Tibial artery (tissue), 4 donors: ENCODE results near the gene HES5.

ENCODE experiments used
- DNase-seq, 2 donors: peaks; one replicate each; pipeline ENCODE4 v3.0.0-alpha.2; 2019
- H3K27ac ChIP-seq, 2 donors: fragments of 200-600 bp; sonication (generic) in 1 of 2; 1 replicate in 1 of 2; 2 replicates in 1 of 2; pipeline ENCODE4 v1.5.1; 2018 to 2019; ENCODE audit warnings: mild to moderate bottlenecking in 1 of 2
- H3K27me3 ChIP-seq, 2 donors: fragments of 200-600 bp; sonication (generic) in 1 of 2; one replicate each; pipeline versions ENCODE4 v1.5.1 to v1.6.0; 2016 to 2019
- H3K36me3 ChIP-seq, 3 donors: fragments of 200-600 bp; sonication (generic) in 2 of 3; one replicate each; pipeline ENCODE4 v1.5.1; 2016 to 2019; ENCODE audit warnings: mild to moderate bottlenecking in 2 of 3
- H3K4me1 ChIP-seq, 4 donors: fragments of 200-600 bp; sonication (generic) in 2 of 4; 1 replicate in 3 of 4; 2 replicates in 1 of 4; pipeline ENCODE4 v1.5.1; 2016 to 2019
- H3K4me3 ChIP-seq, 2 donors: fragments of 200-600 bp; sonication (generic) in 1 of 2; 1 replicate in 1 of 2; 2 replicates in 1 of 2; pipeline ENCODE4 v1.5.1; 2018 to 2019; ENCODE audit warnings: mild to moderate bottlenecking in 2 of 2
- H3K9me3 ChIP-seq, 3 donors: fragments of 200-600 bp; sonication (generic) in 1 of 3; one replicate each; pipeline ENCODE4 v1.5.1; 2016 to 2019
- CTCF ChIP-seq, 2 experiments: fragments of 200-600 bp in 1 of 2; fragments of 450-650 bp in 1 of 2; IDR thresholded peaks; one replicate each; pipeline ENCODE4 v1.5.1; 2017 to 2019; ENCODE audit warnings: antibody characterized with exemption in 2 of 2, mild to moderate bottlenecking in 1 of 2, moderate library complexity in 1 of 2
- intact Hi-C: fragments of 100-400 bp; cut with DNase I; formaldehyde crosslinking; loops from one replicate; pipeline ENCODE4 v1.15.0; 2023; ENCODE audit warnings: low total_unique reads

HES5 gene

GRCh38 chr1:2544875-2545640 is 15.0 kb upstream of the HES5 start:
- Histone ChIP-seq H3K27ac (peak overlapping the region; percentile 95 to 97), H3K9me3 (no peaks in the 10 kb centered on the region), H3K36me3 (no peaks in the 10 kb centered on the region), H3K27me3 (peaks cover 0 to 65% of the 10 kb centered on the region in 2 donors), H3K4me3 (no peak overlapping the region), H3K4me1 (peaks cover 0 to 74% (median 44%) of the 10 kb centered on the region in 4 donors)
- no peak for TF ChIP-seq CTCF (IDR thresholded peaks at IDR 0.05)
- no peak for DNase-seq
- intact Hi-C loops = no loop called here

DNA sequence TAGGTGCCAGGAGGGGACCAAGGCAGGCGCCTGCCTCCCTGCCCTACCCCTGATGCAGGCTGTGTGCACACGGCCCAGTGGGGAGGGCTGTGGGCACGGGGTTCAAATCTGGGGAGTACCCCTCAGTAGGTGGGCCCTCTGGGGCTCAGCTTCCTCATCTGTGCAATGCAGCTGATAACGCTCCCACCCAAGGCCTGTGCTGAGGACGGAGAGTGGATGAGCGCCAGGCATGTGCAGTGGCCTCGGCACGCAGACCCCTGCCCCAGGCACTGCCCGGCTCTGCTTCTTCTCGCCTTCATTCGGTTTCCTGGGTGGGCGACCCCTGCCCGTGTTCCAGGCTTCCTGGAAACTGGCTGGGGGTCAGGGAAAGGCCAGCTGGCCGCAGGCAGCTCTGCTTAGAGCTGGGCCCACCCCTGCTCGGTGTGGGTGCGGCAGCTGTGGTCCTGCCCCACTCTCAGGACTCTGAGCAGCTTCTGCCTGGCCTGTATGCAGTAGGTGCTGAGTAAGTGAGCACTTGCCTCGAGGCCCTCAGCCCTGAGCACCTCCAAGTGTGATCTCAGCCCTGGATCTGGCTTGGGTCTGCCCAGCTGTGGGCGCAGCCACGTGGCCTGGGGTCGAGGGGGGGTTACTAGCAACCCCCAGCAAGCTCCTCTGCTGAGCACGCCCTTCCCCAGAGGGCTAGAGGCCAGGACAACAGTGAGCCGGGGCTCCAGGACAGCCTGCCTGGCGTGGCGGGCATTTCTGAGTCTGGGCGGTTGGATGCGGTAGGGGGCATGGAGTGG is 14.2 kb upstream of the HES5 start:
- H3K27me3 ChIP-seq = peaks cover 0 to 73% of the 10 kb centered on the region in 2 donors
- intact Hi-C loops = no loop called here
- H3K27ac ChIP-seq = no peak overlapping the region
- H3K9me3 ChIP-seq = no peaks in the 10 kb centered on the region
- H3K4me1 ChIP-seq = peaks cover 0 to 68% (median 41%) of the 10 kb centered on the region in 4 donors
- TF ChIP-seq CTCF (IDR thresholded peaks at IDR 0.05) = no peak
- DNase-seq = no peak
- H3K4me3 ChIP-seq = no peak overlapping the region
- no peaks in the 10 kb centered on the region for H3K36me3 ChIP-seq

DNA sequence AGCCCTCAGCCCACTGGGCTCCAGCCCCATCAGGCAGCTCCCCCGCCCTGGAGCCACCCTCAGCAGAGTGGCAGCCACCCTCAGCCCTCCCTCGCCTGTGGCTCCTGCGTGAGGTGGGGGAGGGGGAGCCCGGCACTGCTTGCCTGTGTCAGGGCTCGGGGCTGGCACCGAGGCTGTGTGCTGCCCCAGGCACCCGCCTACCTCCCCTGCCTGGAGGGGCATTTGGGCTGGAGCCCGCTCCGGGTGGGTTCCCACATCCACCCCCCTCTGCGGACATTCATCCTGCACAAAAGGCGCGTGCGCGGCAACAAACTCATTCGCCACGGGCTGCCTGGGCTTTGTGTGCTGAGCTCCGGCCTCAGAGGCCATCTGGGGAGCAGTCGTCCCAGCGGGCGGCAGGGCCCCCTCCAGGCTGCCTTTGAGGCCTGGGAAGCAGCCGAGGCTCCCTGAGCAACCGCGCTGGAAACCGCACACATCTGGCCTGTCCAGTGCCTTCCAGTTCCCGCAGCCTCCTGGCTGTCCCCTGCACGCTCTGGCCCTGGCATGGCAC is 13.6 kb upstream of the HES5 start:
- H3K27ac ChIP-seq = no peak overlapping the region
- H3K9me3 ChIP-seq = no peaks in the 10 kb centered on the region
- no peak overlapping the region for H3K4me3 ChIP-seq
- peaks cover 0 to 61% (median 35%) of the 10 kb centered on the region in 4 donors for H3K4me1 ChIP-seq
- peaks cover 0 to 78% of the 10 kb centered on the region in 2 donors for H3K27me3 ChIP-seq
- intact Hi-C loops = no loop called here
- no peaks in the 10 kb centered on the region for H3K36me3 ChIP-seq
- no peak for DNase-seq
- no peak for TF ChIP-seq CTCF (IDR thresholded peaks at IDR 0.05)

DNA sequence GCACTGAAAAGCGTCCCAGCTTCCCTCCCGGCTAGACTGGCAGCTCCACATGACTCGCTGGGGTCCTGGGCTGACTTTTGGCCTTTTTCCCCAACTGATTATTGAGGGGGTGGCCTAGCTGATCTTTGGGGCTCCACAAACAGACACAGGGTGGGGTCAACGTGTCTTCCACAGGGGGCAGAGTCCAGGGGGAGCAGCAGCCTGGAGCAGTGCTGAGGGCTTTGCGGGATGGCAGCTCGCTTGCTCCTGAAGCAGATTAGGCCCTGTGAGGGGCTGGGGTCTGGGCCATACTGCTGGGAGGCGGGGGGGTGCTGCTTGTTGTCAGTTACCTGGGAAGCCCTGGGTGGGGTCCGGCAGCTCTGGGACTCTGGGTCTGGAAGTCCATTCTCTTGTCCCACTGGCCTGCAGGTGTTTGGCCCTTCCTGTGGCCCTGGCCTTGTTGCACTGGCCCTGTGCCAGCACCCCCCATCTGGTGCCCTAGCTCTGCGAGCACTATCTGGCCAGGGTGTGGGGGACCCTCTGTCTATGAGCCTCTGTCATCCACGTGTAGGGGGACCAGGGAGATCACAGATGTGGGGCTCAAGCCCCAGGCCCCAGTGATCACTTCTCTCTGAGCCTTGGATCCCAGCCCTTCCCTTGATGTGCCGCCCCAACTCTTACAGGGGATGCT is 12.3 kb upstream of the HES5 start:
- no peak overlapping the region for H3K4me3 ChIP-seq
- no peak for DNase-seq
- intact Hi-C loops = no loop called here
- H3K9me3 ChIP-seq = no peaks in the 10 kb centered on the region
- no peak overlapping the region for H3K27ac ChIP-seq
- H3K4me1 ChIP-seq = peaks cover 0 to 51% (median 25%) of the 10 kb centered on the region in 4 donors
- peaks cover 0 to 82% of the 10 kb centered on the region in 2 donors for H3K27me3 ChIP-seq
- no peaks in the 10 kb centered on the region for H3K36me3 ChIP-seq
- TF ChIP-seq CTCF (IDR thresholded peaks at IDR 0.05) = no peak

- intact Hi-C loops = no loop called here
- peaks cover 0 to 75% of the 10 kb centered on the region in 2 donors for H3K27me3 ChIP-seq
- no peak for DNase-seq
Measured at GRCh38 chr1:2541619-2542245, 11.7 kb upstream of the HES5 start.

More at GRCh38 chr1:2541619-2542245, 11.7 kb upstream of the HES5 start:
- H3K9me3 ChIP-seq = no peaks in the 10 kb centered on the region
- no peak overlapping the region for H3K4me3 ChIP-seq
- no peak overlapping the region for H3K27ac ChIP-seq
- no peaks in the 10 kb centered on the region for H3K36me3 ChIP-seq
- TF ChIP-seq CTCF (IDR thresholded peaks at IDR 0.05) = no peak
- peaks cover 0 to 44% (median 18%) of the 10 kb centered on the region in 4 donors for H3K4me1 ChIP-seq
